OCI-LY7 (cell line): Measurements from ENCODE around the gene HEPACAM. TPM values are rescaled to one million over a fixed set of nuclear protein-coding genes. Genes with fewer than 3 reads are reported as not detected.

Source experiments
- BruUV-seq: library from RNA; stranded (reverse); fragments of 400-500 nt; replicated peaks from 2 replicates; lab custom pipeline; 2021; lab: Mats Ljungman, UMichigan
- CTCF ChIA-PET: fragments of 300-600 bp; sonication (Branson Sonifier 250); formaldehyde crosslinking; loops from one replicate; lab custom pipeline; 2022; ENCODE audit warnings: antibody characterized with exemption; ENCODE audit not compliant: unreplicated experiment; lab: Charles Lee
- POLR2A ChIA-PET: fragments of 300-600 bp; sonication (Branson Sonifier 250); formaldehyde crosslinking; loops from one replicate; lab custom pipeline; 2022; ENCODE audit warnings: antibody characterized with exemption; lab: Charles Lee
- DNase-seq: peaks from one replicate; pipeline ENCODE4 v3.0.0-alpha.2; 2015; ENCODE audit warnings: low spot score
- H2AFZ ChIP-seq: fragments of 200-600 bp; sonication (generic), shearing (Covaris generic); 2 replicates; pipeline ENCODE4 v1.6.1; 2014; ENCODE audit warnings: mild to moderate bottlenecking, antibody characterized with exemption, low read length, moderate library complexity
- H3K27ac ChIP-seq: fragments of 200-600 bp; sonication (generic); 2 replicates; pipeline ENCODE4 v1.5.1; 2014; ENCODE audit warnings: mixed run types, low read depth, mild to moderate bottlenecking, moderate library complexity, low read length, inconsistent platforms; ENCODE audit not compliant: poor library complexity, severe bottlenecking
- H3K36me3 ChIP-seq: fragments of 200-600 bp; sonication (generic); 2 replicates; pipeline ENCODE4 v1.6.1; 2014; ENCODE audit warnings: mild to moderate bottlenecking, antibody characterized with exemption, low read length, moderate library complexity, mixed read lengths; ENCODE audit not compliant: insufficient read depth
- H3K4me1 ChIP-seq: fragments of 200-600 bp; sonication (generic); 2 replicates; pipeline ENCODE4 v1.5.1; 2014; ENCODE audit warnings: mild to moderate bottlenecking, low read length; ENCODE audit not compliant: insufficient read depth, poor library complexity, severe bottlenecking
- H3K4me2 ChIP-seq: fragments of 200-600 bp; sonication (generic); 2 replicates; pipeline ENCODE4 v1.6.1; 2014; ENCODE audit warnings: mild to moderate bottlenecking, low read length
- H3K4me3 ChIP-seq: fragments of 200-600 bp; sonication (generic); 2 replicates; pipeline ENCODE4 v1.5.1; 2014; ENCODE audit warnings: mild to moderate bottlenecking, low read depth, low read length; ENCODE audit not compliant: poor library complexity, severe bottlenecking
- H3K79me2 ChIP-seq: fragments of 200-600 bp; sonication (generic); 2 replicates; pipeline ENCODE4 v1.6.1; 2016; ENCODE audit warnings: low read depth, mild to moderate bottlenecking, low read length, moderate library complexity, mixed read lengths; ENCODE audit not compliant: insufficient read depth
- H3K9me2 ChIP-seq: fragments of 200-600 bp; sonication (generic); 2 replicates; pipeline ENCODE4 v1.6.1; 2016; ENCODE audit warnings: mild to moderate bottlenecking, low read length, mixed read lengths; ENCODE audit not compliant: insufficient read depth
- H3K9me3 ChIP-seq: fragments of 200-600 bp; sonication (generic); 2 replicates; pipeline ENCODE4 v1.6.1; 2014; ENCODE audit warnings: mild to moderate bottlenecking, mixed run types, low read length, mixed read lengths
- H4K20me1 ChIP-seq: fragments of 200-600 bp; sonication (generic); 2 replicates; pipeline ENCODE4 v1.6.1; 2014; ENCODE audit warnings: mild to moderate bottlenecking, antibody characterized with exemption, low read length, moderate library complexity, mixed read lengths; ENCODE audit not compliant: insufficient read depth
- EZH2phosphoT487 ChIP-seq: fragments of 200-600 bp; sonication (generic); IDR thresholded peaks from 2 replicates; pipeline ENCODE4 v1.6.1; 2018; ENCODE audit warnings: low read depth, borderline replicate concordance, mild to moderate bottlenecking, mixed run types, antibody characterized with exemption, low read length, moderate library complexity, mixed read lengths
- intact Hi-C: fragments of 100-400 bp; cut with micrococcal nuclease; formaldehyde crosslinking; loops from one replicate; pipeline ENCODE4 v1.10.0; 2022; ENCODE audit not compliant: unreplicated experiment
- total RNA-seq, 2 experiments: library from RNA; depleted of rRNA in 1 of 2; stranded (reverse); fragments of >200 nt in 1 of 2; shearing (Covaris generic) in 1 of 2; gene quantifications; 2 replicates each; pipeline ENCODE4 v1.2.3, GENCODE V29; 2014 to 2022
- TF ChIP-seq, protein P1 (sequence below): fragments of 200-600 bp; sonication (generic); conservative IDR thresholded peaks from 2 replicates; pipeline ENCODE4 v1.5.1; 2014; ENCODE audit warnings: mild to moderate bottlenecking, antibody characterized with exemption, low read length, moderate library complexity, mixed read lengths

Gene HEPACAM
- total RNA-seq, 2 experiments from 2014 or later, result not detected

DNA sequence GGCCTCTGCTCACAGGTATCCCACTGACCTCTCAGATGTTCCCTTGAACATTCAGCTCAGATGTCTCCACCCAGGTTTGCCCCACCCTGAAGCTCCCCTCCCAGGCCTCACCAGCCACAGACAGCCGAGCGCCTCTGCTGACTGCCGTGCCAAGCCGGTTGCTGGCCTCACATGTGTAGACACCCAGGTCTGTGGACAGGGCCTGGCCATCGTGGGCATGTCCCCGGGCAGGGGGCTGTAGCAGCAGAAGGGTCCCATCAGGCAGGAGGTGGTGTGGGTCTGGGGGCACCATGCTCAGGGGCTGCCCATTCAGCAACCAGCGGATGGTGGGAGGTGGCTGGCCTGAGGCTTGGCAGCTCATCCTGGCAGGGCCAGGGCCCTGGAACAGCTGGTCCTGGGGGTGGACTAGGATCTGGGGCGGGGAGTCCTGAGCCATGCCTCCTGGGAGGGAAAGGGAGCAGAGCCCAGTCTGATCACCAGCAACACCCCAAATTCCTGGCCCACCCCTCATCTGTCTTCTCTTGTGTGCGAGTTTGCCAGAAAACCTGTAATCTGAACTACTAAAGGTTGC is 38.9 kb downstream of the HEPACAM start:
- BruUV-seq, result no TSS peak
- ChIA-PET POLR2A (interaction anchor here (0.6 to 0.7 kb wide), 2 partner anchors 18 to 321 kb away, joined by 4 read pairs; no protein-coding TSS in a partner anchor), CTCF (no interaction called here)
- no peak overlapping the region for H3K4me3 ChIP-seq
- no peak overlapping the region for H2AFZ ChIP-seq
- intact Hi-C loops, result no loop called here
- no peaks in the 10 kb centered on the region for H3K36me3 ChIP-seq
- TF ChIP-seq EZH2phosphoT487, result no peak
- TF ChIP-seq, protein P1, sequence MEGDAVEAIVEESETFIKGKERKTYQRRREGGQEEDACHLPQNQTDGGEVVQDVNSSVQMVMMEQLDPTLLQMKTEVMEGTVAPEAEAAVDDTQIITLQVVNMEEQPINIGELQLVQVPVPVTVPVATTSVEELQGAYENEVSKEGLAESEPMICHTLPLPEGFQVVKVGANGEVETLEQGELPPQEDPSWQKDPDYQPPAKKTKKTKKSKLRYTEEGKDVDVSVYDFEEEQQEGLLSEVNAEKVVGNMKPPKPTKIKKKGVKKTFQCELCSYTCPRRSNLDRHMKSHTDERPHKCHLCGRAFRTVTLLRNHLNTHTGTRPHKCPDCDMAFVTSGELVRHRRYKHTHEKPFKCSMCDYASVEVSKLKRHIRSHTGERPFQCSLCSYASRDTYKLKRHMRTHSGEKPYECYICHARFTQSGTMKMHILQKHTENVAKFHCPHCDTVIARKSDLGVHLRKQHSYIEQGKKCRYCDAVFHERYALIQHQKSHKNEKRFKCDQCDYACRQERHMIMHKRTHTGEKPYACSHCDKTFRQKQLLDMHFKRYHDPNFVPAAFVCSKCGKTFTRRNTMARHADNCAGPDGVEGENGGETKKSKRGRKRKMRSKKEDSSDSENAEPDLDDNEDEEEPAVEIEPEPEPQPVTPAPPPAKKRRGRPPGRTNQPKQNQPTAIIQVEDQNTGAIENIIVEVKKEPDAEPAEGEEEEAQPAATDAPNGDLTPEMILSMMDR, result no peak
- H3K79me2 ChIP-seq, result no peaks in the 10 kb centered on the region
- H3K4me2 ChIP-seq, result no peak overlapping the region
- no peaks in the 10 kb centered on the region for H3K4me1 ChIP-seq
- no peaks in the 10 kb centered on the region for H4K20me1 ChIP-seq
- H3K9me3 ChIP-seq, result no peaks in the 10 kb centered on the region
- no peak for DNase-seq
- H3K9me2 ChIP-seq, result no peaks in the 10 kb centered on the region
- H3K27ac ChIP-seq, result no peak overlapping the region

DNA sequence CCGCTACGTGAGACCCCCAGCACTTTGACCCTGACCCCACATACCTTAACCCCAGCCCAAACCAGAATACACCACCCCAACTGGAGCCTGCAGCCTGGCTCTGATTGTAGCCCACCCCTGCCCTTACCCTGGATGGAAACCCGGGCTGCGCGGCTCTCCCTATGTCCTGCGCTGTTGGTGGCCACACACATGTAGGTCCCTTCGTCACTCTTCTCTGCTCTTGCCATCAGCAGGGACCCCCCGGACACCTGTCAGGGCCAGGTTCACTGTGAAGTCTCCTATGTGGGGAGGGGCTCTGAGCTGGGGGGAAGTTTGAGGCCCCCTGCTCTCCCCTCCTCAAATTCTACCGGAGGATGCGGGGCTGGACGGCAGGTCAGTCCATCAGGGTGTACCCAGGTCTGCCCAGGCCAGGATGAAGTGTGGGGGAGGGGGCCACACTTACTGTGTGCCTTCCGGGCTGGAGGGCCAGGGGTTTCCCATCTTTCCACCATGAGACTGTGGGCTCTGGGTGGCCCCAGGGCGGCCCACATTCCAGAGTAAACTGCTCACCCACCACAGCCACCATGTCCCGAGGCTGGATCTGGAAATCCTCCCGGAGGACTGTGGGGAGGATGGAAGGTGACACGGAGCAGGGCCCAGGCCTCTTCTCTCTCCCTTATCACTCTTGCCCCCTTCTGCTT is 39.6 kb downstream of the HEPACAM start:
- intact Hi-C loops, result no loop called here
- TF ChIP-seq, protein P1, result no peak
- no peak for TF ChIP-seq EZH2phosphoT487
- Histone ChIP-seq H3K36me3 (no peaks in the 10 kb centered on the region), H3K4me3 (no peak overlapping the region), H3K27ac (no peak overlapping the region), H3K79me2 (no peaks in the 10 kb centered on the region), H3K9me3 (no peaks in the 10 kb centered on the region), H3K4me2 (no peak overlapping the region), H2AFZ (no peak overlapping the region), H4K20me1 (no peaks in the 10 kb centered on the region), H3K9me2 (no peaks in the 10 kb centered on the region), H3K4me1 (no peaks in the 10 kb centered on the region)
- no peak for DNase-seq
- ChIA-PET CTCF (no interaction called here), POLR2A (interaction anchor here (0.6 kb wide), 1 partner anchor 322 kb away, joined by 4 read pairs; no protein-coding TSS in a partner anchor)
- no TSS peak for BruUV-seq

DNA sequence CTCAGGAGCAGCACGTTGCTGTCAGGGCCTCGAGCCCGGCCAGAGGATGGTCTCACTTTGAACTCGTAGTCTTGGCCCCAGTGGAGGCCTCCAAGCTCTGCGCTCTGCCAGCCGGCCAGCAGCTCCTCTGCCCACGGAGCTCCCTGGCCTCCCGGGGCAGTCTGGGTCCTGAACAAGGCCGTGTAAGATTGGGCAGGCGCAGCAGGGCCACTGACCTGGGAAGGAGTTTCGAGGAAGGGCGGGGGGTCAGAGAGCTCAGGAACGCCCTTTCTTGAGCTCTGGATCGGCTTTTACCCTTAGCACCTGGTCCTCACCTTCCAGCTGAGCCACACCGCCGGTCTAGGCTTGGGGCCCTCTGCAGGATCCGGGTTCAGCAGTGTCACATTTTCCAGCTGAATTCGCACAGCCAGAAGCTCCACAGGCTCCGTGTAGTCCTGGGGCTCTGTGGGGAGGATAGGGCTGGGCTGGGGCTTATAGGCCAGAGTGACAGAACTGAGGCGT is 40.3 kb downstream of the HEPACAM start:
- Histone ChIP-seq H3K36me3 (no peaks in the 10 kb centered on the region), H4K20me1 (no peaks in the 10 kb centered on the region), H2AFZ (no peak overlapping the region), H3K79me2 (no peaks in the 10 kb centered on the region), H3K4me3 (no peak overlapping the region), H3K27ac (no peak overlapping the region), H3K9me3 (no peaks in the 10 kb centered on the region), H3K4me2 (no peak overlapping the region), H3K9me2 (no peaks in the 10 kb centered on the region), H3K4me1 (no peaks in the 10 kb centered on the region)
- ChIA-PET CTCF (no interaction called here), POLR2A (no interaction called here)
- intact Hi-C loops, result no loop called here
- BruUV-seq, result no TSS peak
- TF ChIP-seq, protein P1, result no peak
- TF ChIP-seq EZH2phosphoT487, result no peak
- DNase-seq, result no peak
